Fibroblast of gingiva (primary cell): ENCODE results near the gene CEP112.
"Not testable (repeated sequence)": the region's sequence is repeated elsewhere in the genome, so short reads cannot be mapped to it uniquely, and the experiment has no call there.

Experiments
- DNase-seq: peaks from one replicate; pipeline ENCODE4 v3.0.0-alpha.2; 2011; ENCODE audit warnings: low read depth

The CEP112 gene

DNA sequence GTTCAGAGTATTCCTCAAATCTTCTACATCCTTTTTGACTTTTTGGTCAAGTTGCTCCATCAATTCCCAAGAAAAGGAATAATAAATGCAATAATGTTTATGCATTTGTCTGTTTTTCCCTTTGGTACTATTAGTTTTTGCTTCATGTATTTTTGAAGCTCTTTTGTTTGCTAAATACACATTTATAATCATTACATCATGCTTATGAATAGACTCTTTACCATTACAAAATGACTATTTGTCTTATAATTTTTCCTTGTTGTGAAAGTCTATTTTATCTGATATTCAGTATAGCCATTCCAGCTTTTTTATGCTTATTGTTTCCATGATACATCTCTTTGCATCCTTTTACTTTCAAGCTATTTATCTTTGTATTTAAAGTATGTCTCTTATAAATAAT lies 41.2 kb downstream of the CEP112 start:
- no peak for DNase-seq

DNA sequence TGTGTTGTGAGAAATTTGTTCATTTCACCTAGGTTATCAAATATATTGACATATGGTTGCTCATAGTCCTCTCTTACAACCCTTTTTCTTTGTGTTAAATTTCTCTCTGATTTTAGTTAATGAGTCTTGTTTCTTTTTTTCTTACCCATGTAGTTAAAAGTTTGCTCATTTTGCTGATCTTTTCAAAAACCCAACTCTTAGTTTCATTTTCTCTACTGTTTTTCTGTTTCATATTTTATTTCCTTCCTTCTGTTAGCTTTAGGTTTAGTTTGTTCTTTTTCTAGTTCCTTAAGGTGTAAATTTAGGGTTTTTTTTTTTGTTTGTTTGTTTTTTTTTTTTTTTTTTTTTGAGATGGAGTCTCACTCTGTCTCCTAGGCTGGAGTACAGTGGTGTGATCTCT lies 42.4 kb downstream of the CEP112 start:
- DNase-seq, result no peak

DNA sequence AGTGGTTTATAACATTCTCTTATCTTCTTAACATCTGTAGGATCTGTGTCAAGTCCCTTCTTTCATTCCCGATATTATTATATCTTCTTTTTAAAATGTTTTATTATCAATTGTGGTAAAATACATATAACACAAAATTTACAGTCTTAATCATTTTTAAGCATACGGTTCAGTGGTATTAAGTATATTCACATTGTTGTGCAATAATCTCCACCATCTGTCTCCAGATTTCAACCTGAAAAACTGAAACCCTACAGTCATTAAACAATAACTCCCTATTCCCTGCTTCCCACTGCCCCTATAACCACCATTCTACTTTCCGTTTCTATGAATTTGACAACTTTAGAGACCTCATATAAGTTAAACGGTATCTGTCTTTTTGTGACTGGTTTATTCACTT lies 45.5 kb downstream of the CEP112 start:
- no peak for DNase-seq

DNA sequence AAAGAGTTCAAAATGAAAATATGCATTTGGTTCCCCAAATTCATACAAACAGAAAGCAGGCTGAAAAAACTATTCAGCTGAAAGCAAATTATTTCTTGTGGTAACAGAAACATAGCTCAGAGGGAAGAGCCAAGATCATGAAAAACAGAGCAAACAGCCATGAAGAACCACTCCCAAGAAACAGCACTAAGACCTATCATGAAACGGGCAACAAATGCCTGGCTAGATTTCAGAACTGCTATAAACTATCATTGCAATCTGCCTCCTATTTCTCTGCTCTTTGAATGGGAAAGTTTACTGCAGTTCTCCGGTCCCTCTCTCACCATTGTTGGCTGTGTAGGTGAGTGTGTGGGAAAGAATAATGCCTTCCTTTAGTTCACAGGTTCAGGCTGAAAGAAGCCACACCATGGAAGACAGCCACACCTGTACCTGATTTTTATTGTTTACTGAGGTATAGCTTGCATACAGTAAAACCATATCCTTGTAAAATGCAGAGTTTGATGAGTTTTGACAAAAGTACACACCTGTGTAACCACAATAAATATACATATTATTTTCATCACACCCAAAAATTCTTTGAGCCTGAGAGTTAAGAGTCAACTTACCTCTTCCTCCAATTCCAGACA lies 48.2 kb downstream of the CEP112 start:
- DNase-seq, result no peak

DNA sequence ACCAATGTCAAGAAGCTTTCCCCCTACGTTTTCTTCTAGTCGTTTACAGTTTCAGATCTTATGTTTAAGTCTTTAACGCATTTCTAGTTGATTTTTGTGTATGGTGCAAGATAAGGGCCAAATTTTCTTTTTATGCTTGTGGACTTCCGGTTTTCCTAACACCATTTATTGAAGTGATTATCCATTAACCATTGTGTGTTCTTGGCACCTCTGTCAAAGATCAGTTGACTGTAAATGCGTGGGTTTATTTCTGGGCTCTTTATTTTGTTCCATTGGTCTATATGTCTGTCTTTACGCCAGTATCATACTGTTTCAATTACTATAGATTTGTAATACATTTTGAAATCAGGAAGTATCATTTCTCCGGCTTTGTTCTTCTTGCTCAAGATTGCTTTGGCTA lies 49.5 kb downstream of the CEP112 start:
- no peak for DNase-seq

DNA sequence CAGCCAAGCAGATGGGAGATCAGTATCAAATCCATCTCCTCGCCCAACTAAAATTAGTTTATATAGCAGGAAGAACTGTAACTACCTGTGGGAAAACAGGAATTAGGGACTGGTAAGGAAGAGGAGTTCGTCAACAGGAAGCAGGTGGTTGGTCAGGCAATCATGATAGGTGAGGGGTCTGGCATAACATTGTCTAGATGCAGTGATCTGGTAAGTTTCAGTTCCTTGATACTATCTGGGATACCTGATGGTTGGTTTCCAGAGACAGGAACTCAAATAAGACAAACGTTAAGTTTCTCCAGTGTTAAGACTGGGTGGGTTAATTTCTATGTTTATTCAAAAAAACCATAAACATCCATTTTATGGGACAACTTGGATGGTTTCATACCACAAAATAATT lies 53.8 kb downstream of the CEP112 start:
- DNase-seq, result no peak

DNA sequence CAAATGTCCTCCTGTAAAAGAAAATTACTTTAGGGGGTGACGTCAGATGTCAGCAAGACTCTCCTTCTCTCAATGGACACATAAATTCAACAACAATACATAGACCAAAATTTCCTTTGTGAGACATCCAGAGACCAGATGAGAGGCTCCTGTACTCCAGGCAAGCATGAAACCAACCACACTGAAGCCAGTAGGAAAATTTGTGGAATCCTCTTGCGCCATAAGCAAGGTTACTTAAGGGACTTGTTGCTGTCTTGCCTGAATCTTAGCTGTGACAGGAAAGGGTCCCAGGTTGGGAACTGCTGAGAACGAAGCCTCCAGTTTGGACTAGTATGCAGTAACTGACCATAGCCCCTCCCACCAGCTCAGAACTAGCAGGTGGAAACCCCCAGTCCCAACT lies 56.0 kb downstream of the CEP112 start:
- peak; percentile 49 for DNase-seq

DNA sequence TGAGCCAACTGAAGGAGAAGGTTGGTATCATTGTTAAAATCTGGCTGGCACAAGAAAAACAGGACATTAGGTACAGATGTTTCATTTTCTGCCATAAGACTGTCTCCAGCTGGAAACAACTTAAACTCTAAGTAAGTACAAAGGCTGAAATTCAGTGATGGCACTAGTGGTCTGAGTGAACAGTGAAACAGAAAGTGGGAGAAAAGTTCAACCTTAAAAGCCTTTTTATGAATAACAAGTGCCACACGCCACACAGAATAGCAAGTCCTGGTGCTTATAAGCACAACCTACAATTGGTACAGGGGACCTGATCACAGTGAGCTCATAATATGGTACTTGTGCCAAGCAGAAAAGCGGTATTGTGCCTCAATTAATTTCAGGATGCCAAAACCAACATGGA lies 56.7 kb downstream of the CEP112 start:
- peak; percentile 1 for DNase-seq

DNA sequence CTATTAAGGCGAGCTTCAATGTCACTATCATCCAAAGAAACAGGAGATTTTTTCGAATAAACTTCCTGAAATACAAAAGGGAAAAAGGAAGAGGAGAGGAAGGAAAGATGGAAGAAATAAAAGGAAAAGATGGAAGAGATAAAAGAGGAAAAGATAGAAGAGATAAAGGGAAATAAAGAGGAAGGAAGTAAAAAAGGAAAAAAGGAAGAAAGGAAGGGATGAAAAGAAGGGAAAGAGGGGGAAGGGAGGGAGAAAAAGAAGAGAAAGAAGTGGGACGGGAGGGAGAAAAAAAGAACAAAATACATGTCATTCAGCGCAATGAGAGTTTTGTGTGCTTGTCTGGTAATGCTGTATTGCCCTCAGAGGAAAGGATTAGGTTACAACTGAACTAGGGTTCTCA lies 62.2 kb downstream of the CEP112 start:
- no peak for DNase-seq

DNA sequence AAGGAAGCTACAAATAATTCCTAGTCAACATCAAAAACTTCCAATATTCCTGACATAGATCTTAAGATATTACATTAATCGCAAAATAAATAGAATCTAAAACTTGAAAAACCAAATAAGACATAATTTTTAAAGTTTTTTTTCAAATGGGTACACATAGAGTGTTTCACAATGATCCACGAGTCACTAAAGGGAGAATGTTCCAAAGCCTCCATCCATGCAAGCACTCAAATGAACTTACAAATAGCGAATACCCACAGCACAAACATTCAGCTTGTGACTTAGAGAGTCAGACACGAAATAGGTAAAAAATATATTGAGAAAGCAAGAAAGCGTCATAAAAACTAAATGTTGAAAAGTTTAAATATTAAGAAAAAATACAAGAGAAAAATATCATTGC lies 65.7 kb downstream of the CEP112 start:
- DNase-seq, result peak; percentile 16

DNA sequence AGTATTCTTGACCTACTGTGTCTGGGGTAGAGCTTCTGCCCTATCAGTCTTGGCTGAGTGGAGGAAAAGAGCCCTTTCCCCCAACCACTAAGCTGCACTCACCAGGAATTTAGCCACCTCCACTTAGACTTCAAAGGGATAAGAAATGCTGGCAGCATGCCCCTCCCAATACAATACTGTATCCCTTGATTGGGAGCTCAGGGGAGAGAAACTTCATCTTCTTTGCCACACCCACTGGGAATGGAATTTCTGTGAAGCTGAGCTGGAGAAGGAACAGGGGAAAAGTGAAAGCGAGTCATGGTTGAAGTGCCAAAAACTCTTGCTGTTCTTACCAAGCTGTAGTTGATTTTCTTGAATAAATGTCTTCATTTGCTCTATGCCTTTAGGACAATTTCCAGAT lies 68.8 kb downstream of the CEP112 start:
- DNase-seq, result peak; percentile 12

DNA sequence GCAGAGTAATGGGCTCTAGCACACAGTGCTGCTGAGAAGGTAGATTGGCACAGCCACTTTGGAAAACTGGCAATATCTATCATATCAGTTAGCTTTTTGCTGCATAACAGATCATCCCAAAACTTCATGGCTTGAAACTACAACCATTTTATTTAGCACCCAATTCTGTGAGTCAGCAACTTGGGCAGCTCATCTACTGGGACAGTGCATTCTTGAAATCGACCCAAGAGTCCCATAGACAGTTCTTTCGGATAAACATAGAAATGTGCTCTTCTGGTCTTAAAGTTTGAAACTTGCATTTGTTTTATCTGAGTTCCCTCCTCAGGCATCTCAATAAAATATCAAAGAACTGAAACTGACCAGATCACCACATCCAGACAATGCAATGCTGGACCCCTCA lies 76.7 kb downstream of the CEP112 start:
- peak; percentile 51 for DNase-seq

DNA sequence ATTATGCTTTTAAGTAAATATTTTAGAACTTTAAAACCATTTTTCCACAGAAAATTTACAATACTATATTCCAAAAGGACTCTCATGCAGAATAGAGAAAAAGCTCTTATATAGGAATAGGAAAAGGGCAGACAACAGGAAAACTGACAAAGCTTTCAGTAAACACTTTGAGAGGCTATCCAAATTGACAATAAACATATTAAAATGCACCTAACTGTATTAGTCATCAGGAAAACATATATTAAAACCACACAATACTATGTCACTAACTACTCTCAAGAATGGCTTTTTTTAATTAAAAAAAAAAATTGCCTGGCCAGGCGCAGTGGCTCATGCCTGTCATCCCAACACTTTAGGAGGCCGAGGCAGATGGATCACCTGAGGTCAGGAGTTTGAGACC lies 77.3 kb downstream of the CEP112 start:
- DNase-seq, result no peak

DNA sequence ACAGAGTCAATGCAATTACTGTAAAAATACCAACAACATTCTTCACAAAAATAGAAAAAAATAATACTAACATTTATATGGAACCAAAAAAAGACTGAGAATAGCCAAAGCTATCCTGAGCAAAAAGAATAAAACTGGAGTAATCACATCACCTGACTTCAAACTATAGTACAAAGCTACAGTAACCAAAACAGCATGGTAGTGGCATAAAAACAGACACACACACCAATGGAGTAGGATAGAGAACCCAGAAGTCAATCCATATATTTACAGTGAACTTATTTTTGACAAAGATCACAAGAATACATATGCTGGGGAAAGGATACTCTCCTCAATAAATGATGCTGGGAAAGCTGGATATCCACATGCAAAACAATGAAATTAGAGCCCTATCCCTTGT lies 84.2 kb downstream of the CEP112 start:
- DNase-seq, result no peak

DNA sequence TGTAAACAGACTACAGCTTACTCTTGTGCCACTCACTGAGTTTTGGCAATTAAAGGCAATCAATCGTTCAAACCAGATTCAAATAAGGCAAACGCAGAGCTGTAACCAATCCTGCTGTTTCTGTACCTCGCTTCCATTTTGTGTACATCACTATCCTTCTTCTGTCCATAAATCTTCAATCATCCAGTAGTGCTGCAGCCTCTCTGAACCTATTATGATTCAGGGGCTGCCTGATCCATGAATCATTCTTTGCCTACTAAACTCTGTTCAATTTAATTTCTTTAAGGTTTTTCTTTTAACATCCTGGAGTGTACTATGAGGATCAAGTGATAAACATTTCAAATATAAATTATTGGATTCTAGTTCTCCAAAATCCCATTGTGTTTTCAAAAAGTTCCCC lies 93.9 kb downstream of the CEP112 start:
- DNase-seq, result no peak

DNA sequence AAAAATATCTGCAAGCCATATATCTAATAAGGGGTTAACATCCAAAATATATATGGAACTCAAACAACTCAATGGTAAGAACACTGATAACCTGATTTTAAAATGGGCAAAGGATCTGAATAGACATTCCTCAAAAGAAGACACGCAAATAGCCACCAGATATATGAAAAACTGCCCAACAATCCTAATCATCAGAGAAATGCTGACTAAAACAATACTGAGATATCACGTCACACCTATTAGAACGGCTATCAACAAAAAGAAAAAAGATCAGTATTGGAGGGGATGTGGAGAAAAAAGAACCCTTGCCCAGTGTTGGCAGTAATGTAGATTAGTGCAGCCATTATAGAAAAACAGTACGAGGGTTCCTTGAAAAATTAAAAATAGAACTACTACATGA lies 97.2 kb downstream of the CEP112 start:
- DNase-seq, result no peak

DNA sequence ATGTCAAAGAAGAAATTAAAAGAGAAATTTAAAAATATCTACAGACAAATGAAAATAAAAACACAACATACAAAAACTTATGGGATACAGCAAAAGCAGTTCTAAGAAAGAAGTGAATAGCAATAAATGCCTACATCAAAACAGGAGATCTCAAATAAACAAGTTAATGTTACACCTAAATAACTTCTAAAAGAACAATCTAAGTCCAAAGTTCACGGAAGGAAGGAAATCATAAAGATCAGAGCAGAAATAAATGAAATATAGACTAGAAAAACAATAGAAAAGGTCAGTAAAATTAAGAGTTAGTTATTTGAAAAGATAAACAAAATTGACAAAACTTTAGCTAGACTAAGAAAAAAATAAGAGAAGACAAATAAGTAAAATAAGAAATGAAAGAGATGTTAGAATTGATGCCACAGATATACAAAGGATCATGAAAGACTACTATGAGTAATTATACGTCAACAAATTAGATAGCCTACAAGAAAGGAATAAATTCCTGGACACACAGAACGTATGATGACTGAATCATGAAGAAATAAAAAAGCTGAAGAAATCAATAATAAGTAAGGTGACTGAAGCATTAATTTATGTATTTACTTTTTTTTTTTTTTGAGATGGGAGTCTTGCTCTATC lies 100.4 kb downstream of the CEP112 start:
- no peak for DNase-seq

DNA sequence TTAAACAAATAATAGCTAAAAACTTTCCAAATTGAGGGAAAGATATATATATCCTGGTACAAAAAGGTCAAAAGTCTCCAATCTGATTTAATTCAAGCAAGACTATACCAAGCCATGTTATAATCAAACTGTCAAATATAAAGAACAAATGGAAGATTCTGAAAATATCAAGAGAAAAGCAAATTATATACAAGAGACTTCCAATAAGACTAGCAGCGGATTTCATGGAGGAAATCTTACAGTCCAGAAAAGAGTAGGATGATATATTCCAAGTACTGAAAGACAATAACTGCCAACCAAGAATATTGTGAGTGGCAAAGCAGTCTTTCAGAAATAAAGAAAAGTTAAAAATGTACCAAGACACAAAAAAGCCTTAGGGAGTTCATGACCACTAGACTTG lies 102.2 kb downstream of the CEP112 start:
- no peak for DNase-seq

DNA sequence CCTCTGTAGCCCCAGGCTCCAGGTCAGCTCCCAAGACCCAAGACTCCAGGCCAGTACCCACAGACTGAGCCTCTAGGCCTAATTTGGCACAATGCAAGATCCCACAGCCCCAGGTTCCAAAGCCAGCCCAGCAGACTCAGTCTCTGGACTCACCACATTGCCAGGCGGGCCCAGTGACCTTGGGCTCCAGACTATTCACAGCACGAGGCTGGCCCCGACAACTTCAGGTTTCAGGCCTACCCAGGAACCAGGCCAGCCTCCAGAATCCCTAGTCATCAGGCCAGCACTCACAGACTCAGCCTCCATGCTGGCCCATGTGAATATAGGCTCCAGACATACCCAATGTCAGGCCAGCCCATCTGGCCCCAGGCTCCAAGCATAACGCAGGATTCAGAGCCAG lies 103.8 kb downstream of the CEP112 start:
- no peak for DNase-seq

DNA sequence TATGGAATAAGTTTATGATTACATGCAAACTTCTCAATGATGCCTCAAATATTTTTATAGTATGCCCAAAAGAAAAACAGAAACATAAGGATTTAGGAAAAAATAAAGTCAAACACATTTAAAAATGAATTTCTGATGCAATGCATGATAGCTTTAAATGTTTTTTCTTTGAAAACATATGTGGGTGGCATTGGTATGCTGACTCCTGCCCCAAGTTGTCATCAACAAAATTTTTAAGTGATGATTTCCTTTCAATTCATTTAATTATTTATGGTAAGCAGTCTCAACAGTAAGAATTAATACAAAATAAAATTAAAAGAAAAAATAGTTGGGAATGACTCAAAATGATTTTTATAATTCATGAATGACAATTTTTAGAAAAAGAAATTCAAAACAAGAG lies 104.9 kb downstream of the CEP112 start:
- DNase-seq, result no peak

DNA sequence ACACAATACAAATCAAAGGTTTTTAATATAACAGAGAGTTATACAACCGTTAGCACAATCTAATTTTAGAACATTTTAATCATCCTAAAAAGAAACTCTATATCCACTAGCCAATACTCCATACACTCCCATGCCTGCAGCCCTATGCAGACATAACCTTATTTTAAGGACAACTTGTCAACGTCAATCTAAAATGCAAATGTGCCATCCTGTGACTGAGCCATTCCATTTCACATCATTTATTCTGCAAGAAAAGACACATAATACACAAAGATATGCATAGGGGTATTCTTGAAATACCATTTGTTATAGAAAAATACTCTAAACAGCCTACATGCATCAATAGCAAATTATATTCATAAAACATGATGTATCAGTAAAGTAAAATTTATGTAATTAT lies 106.7 kb downstream of the CEP112 start:
- DNase-seq, result no peak

DNA sequence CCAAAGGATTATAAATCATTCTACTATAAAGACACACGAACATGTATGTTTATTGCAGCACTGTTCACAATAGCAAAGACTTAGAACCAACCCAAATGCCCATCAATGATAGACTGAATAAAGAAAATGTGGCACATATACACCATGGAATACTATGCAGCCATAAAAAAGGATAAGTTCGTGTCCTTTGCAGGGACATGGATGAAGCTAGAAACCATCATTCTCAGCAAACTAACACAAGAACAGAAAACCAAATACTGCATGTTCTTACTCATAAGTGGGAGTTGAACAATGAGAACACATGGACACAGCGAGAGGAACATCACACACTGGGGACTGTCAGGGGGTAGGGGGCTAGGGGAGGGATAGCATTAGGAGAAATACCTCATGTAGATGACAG lies 111.3 kb downstream of the CEP112 start:
- not testable (repeated sequence) for DNase-seq

DNA sequence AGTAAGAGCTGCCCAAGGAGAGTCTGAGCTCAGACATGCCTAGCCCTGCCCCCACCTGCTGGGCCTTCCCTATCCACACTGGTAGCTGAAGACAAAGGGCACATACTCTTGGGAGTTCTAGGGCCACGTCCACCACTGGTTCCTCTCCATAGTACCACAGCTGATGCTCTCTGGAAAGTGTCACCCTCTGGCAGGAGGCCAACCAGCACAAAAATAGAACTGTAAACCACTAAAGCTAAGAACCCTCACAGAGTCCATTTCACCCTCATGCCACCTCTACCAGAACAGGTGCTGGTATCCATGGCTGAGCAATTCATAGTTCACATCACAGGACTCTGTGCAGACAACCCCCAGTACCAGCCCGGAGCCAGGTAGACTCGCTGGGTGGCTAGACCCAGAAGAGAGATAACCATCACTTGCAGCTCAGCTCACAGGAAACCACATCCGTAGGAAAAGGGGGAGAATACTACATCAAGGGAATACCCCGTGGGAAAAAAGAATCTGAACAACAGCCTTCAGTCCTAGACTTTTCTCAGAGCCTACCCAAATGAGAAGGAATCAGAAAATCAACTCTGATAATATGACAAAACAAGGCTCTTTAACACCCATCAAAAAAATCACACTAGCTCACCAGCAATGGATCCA lies 115.3 kb downstream of the CEP112 start:
- DNase-seq, result no peak

DNA sequence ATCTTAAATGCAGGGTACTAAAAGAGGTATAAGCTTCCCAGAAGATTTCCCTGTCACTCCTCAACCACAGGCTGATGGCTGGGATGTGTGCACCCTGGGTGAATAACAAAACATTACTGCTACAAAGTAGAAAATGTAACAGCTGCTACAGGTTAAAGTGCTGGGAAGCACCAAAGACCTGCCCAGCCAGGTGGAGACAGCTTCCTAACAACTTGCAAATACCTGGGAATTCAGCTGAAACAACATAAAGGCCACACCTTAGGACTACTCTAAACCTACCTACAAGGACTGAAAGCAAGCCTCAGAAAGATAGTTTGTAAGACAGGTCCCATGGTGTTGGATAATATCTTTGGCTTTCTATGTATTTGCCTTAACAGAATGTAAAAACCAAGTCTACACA lies 118.5 kb downstream of the CEP112 start:
- no peak for DNase-seq
